Activated effector memory CD4-positive, alpha-beta T cell treated with Interleukin-2 at 50 U/mL for 16 hours (primary cell): Measurements from ENCODE around the gene PRR5.

Source experiments
- DNase-seq: peaks from one replicate; pipeline ENCODE4 v3.0.0-alpha.2; 2020

PRR5 gene

DNA sequence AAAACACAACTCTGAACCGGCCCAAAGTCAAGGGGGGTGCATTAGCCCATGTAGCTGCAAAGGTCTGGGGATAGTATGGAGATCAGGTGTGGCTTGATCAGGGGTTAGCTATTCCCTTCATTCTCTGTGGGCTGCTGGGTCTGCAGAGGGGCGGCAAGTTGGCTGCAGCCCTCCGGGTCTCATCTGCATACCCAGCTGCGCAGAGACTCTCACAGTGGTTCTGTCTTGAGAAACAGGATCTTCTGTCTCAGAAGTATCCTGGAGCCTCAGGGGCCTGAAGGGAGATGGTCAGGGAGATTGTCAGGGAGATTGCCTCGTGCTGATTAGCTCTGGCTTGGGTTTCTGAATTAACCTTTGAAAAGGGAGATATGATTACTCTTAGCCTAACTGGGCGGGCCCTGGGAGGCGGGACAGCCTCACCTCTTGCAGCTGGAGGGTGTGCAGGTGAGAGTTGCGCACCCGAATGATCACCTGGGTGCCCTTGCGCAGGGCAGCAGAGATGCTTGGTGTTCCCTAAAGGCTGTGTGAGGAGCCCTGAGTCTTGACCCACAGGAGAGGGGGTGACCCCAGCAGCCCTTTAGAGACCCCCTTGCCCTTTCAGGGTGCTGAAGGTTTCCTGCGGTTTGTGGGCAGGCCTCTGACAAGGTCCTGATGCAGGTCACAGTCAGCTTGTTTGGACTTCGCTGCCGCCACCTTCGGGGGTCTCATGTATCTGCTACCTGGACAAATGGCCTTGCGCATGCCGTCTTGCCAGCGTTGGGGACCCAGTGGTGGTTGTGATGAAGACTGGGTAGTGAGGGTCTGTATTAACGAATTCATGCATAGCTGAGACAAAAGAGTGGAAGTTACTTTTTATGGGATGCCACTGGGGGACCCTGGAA lies 57.7 kb downstream of the PRR5 start:
- DNase-seq: no peak

DNA sequence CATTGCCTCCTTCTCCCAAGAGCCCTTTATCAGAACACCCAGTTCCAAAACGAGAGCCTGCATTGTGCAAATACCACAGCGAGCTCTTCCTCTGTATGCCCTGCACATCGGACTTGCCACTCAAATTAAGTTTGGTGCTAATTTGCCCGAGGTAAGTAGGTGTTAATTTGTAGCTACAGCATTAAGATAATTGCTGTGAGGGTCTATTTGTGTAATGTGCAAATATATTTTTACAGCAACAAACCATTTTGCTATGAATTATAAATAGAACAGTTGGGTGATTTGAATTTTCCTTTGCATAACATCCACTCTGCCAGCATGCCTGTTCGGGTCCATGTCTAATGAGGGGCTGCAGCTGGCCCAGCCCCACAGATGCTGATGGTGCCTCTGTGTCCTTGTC lies 58.5 kb downstream of the PRR5 start:
- no peak for DNase-seq

DNA sequence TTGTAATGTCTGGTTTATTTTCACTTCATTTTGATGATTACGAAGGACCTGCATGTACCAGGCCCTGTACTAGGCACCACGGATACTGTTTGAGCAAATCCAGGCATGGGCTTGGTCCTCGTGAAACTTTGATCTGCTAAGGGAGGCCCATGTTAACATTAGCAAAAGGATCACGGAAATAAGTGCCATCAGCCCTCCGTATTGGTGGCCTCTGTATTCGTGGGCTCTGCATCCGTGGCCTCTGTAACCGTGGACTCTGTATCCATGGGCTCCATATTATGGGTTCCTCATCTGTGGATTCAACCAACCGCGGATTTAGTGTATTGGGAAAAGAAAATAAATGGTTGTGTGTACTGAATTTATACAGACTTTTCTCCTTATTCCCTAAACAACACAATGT lies 59.0 kb downstream of the PRR5 start:
- DNase-seq: no peak

DNA sequence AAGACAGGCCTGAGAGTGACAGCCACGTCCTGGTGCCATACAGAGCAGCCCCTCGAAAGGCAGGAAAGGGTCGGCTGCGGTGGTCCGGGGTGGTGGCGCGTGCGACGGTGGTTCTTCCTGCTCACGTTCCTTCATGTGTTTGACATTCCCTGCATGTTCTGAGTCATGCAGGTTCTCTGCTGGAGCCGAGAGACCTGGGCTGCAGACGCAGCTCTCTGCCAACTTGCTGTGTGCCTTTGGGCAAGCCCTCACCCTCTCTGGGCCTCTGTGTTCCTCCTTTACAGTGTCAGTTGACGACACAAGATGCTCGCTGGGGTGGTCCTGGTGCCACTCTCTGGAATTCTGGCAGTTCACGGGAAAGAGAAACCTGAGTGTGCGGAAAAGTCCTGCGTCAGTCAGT lies 62.4 kb downstream of the PRR5 start:
- no peak for DNase-seq

DNA sequence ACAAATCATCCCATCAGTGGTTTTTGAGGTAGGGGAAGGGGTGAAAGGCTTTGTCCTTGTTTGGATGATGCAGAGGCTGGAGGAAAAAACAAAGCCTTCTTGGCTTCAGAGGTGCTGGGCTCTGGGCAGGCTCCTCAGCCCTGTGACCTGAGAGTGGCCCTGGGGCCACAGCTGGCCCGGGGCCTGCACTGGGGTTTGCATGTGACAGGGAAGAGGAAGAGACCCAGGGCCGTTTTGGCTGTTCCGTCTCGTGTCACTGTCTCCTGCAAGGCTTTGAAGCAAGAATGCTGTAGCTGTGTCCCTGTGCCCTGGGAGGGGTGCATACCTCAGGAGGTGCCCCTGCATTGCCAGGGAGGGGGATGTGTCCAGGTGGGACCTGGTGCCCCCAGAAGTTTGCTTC lies 63.0 kb downstream of the PRR5 start:
- DNase-seq: no peak

DNA sequence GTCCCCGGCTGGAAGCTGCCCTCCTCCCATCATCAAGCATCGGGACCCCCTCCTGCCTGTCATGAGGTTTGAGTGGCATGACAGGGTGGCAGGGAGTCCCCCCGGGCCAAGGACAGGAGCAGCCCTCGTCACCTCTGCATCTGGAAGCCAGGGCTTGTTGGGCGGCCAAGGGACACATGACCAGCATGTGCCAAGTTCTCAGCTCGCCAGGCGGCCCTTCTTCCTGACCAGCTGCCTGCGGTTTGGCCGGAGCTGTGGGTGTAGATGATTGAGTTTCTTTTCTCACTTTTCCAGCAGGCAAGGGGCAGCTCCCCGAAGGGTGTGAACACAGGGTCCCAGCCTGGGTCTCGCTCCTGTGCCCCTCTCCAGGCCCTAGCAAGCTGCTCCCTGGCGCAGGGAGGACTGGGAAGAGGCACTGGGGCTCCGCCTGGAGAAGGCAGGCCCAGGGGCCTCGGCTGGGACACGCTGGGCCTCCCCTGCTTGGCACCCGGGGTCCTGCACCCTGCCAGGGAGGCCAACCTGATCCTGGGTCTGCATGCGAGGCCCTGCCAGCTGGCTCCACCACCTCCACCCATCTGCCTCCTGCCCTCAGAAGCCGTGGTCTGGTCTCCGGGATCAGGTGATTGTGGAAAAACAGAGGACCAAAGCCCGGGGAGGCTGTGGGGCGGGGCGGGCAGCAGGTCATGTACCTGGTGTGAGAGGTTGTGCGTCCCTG lies 63.7 kb downstream of the PRR5 start:
- no peak for DNase-seq

DNA sequence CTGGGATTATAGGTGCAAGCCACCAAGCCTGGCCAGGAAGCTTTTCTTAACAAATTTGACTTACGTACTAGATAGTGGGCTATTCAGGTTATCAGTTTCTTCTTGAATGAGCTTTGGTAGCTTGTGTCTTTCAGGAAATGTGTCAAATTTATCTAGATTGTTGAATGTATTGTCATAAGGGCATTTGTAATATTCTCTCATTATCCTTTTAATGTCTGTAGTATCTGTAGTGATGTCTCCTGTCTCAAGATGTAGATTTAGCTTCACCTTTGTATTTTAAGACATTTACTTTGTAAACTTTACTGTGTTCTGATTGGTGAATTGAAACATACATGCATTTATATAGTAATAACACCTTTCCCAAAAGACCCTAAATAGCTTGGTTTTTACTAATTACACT lies 71.1 kb downstream of the PRR5 start:
- DNase-seq: no peak

DNA sequence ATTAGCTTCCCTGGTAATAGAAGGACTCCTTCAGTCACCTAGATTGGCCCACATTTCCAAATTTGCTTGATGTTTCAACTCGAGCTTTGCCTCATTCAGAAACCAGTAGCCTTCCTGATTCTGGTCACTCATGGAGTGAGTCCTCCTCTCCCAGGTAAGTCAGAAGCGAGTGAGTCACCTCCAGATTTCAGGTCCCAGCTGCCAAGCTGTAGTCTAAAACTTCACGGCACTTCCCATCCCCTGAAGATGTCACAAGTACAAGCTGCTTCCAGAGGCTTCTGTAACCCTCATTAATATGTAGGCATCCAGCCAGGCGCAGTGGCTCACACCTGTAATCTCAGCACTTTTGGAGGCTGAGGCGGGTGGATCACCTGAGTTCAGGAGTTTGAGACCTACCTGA lies 73.9 kb downstream of the PRR5 start:
- DNase-seq: no peak

DNA sequence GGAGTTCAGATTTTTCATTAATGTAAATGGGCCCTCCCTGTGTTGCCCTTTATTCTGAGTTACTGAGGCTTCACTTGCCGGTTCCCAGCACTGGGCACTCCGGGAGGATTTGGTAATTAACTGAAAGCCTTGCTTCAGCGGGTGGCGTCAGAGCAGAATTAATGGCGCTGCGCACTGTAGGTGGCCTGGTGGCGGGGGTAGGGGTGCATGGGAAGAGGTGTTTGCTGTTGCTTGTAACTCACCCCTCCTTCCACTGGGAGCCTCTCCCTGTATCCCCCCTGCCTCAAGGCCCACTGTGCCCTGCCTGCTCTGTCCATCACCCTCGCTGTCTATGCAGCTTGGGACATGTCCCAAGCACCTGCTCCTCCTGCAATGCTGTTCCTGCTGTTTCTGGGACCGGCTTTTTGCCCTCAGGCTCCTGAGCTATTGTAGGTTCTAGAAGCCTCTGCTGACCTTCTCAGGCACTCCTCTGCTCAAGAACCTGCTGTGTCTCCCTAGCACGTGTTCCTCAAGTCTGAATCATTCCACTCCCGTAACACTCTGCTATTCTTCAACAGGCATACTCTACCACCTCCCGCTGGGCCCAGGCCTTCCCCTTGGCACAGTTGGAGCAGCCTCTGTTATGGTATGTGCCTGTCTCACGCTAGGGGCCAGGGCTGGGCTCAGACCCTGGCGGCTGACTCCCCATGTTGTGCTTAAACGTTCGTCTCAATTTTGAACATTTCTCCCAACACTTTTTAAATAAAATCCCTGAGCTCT lies 74.8 kb downstream of the PRR5 start:
- no peak for DNase-seq

DNA sequence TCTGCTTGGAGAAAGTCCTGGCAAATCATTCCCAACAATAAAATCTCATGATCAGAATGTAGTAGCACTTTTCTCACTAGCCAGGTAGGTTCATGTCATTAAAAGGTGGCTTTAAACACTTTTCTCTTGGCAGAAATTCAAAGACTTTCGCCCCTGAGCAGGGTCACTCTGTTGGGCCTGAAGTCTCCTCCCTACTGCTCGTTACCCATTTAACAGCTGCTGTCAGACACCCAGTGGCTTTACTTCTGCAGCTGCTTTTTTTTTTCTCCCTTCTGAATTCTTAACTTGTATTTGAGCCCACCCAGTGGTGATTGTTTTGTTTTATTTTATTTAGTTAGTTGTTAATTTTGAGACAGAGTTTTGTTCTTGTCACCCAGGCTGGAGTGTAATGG lies 75.4 kb downstream of the PRR5 start:
- DNase-seq: no peak

DNA sequence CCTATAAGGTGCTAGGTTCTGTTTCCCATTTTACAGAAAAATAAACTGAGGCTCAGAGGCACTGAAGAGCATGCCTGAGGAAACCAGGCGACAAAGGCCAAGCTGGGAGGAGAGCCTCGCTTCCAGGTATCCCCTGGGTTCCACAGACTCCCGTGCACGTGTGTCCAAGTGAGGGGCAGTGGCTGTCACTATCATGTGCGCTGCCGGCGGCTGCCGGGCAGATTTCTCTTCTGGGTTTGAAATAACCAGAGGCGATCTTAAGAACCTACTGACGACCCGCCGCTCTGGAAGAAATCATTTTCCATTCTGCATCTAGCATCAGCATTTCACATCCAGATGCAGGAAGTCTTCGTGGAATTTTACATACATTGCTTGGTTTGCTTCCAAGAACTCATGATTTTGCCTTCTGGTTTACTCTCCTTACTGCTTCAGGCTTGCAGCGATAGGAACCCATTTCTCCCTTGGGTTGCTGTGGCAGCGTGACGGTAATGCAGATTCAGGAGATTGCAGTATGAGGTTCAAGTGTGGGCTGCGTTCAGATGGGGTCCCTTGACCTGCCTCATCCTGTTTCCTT lies 79.0 kb downstream of the PRR5 start:
- DNase-seq: no peak

DNA sequence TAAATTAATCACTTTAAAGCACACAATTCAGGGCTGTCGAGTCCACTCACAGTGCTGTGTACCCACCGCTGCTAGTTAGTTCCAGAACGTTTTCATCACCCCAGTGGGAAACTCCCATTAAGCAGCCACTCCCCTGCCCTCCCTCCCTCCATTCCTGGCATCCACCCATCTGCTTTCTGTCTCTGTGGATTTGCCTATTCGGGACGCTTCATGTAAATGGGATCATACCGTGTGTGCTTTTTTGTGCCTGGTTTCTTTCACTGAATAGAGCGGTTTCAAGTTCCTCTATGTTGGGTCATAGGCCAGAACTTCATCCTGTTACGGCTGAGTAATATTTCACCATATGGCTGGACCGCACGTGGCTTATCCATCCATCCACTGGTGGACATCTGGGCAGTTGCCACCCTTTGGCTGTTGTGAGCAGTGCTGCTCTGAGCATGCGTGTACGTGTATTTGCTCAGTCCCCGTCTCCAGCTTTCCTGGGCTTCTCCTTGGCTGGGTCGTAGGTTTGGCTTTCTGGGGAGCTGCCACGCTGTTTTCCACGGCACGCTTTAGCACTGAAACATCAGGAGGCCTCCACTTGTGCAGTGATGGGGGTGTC lies 80.5 kb downstream of the PRR5 start:
- DNase-seq: no peak

DNA sequence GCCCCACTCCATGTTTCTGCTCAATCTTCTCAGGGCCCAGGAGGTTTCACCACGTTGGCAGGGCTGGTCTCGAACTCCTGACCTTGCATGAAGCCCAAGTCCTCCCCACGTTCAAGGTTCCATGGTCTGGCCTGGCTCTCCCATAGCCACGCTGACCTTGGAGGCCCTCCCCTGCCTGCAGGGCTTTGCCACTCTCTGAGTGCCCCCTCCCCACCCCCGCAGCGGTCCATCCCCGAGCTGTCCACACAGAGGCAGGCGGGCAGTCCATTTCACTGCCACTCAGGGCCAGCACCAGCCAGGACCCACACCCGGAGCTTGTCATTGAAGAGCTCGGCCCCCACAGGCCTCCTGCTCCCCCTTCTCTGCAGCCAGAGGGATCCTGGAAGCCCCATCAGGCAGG lies 81.1 kb downstream of the PRR5 start:
- DNase-seq: no peak

DNA sequence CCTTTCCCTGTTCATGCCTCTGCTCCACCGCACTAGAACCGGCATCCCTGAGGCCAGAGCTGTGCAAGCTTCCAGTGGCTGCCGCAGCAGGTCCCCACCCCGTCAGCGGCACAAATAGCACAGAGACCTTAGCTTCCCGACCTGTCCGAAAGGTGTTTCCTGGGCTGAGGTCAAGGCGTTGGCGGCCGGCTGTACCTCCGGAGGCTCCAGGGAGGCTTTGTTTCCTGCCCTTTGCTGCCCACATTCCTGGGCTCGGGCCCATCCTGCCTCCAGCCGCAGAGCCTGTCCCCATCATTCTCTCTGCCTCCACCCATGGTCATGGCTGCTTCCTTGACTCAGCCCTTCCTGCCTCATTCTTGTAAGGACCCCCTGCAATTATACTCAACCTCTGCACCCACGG lies 81.6 kb downstream of the PRR5 start:
- no peak for DNase-seq

DNA sequence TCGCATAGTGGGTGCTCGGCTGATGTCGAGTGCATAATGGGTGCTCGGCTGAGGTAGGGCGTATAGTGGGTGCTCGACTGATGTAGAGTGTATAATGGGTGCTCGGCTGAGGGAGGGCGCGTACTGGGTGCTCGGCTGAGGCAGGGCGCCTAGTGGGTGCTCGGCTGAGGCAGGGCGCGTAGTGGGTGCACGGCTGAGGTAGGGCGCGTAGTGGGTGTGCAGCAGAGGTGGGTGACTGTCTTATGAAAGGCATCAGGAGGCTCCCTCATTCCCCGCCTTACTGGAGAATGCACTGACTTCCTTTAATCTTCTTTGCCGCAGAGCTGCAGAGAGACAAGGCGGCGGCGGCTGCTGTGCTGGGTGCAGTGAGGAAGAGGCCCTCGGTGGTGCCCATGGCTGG lies 84.1 kb downstream of the PRR5 start:
- no peak for DNase-seq

DNA sequence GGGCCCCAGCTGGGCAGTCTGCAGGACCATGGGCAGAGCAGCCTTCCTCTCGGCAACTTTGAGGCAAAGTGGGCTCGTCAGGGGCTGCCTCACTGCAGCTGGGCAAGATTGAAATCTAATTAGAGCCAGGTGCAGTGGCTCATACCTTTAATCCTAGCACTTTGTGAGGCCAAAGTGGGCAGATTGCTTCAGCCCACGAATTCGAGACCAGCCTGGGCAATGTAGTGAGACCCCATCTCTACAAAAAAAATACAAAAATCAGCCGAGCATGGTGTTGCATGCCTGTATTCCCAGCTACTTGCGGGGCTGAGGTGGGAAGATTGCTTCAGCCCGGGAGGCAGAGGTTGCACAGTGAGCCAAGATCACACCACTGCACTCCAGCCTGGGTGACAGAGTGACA lies 84.6 kb downstream of the PRR5 start:
- DNase-seq: no peak
